Astrocyte (in vitro differentiated cells and primary cell): ENCODE measurements around the gene MT3.

Experiments
- CTCF ChIP-seq: IDR thresholded peaks from 2 replicates; pipeline ENCODE4 v1.5.1; 2011; ENCODE audit warnings: low read depth, mild to moderate bottlenecking, inconsistent platforms, low read length, moderate library complexity; ENCODE audit not compliant: insufficient read depth
- EZH2 ChIP-seq: IDR thresholded peaks from 2 replicates; pipeline ENCODE4 v1.6.1; 2012; ENCODE audit warnings: mild to moderate bottlenecking, low read length, inconsistent platforms; ENCODE audit not compliant: insufficient read depth

GRCh38 chr16:56610017-56610608 is 20.8 kb downstream of the MT3 start:
- TF ChIP-seq CTCF (no peak), EZH2 (no peak)
